DOHH2 (cell line): ENCODE results near the gene ANKZF1.

Experiments
- H3F3A ChIP-seq: fragments of 200-600 bp; sonication (generic), shearing (Covaris generic); 2 replicates; pipeline ENCODE4 v1.6.0; 2016; ENCODE audit warnings: antibody characterized with exemption, mild to moderate bottlenecking; ENCODE audit not compliant: control insufficient read depth, insufficient read depth
- H3K27ac ChIP-seq: fragments of 200-600 bp; sonication (generic); 2 replicates; pipeline ENCODE4 v1.5.1; 2014; ENCODE audit warnings: low read depth, mild to moderate bottlenecking, low read length, moderate library complexity
- H3K27me3 ChIP-seq: fragments of 200-600 bp; sonication (generic); 2 replicates; pipeline ENCODE4 v1.6.1; 2014; ENCODE audit warnings: mild to moderate bottlenecking, low read length, mixed read lengths; ENCODE audit not compliant: control insufficient read depth
- H3K36me3 ChIP-seq: fragments of 200-600 bp; sonication (generic); 2 replicates; pipeline ENCODE4 v1.6.1; 2014; ENCODE audit warnings: mild to moderate bottlenecking, low read length, moderate library complexity, mixed read lengths; ENCODE audit not compliant: control insufficient read depth
- H3K4me1 ChIP-seq: fragments of 200-600 bp; sonication (generic); 2 replicates; pipeline ENCODE4 v1.6.1; 2014; ENCODE audit warnings: mild to moderate bottlenecking, low read length, mixed read lengths; ENCODE audit not compliant: control insufficient read depth
- H3K4me2 ChIP-seq: fragments of 200-600 bp; sonication (generic); 2 replicates; pipeline ENCODE4 v1.6.0; 2014; ENCODE audit warnings: mild to moderate bottlenecking, low read length, moderate library complexity
- H3K4me3 ChIP-seq: fragments of 200-600 bp; sonication (generic); 2 replicates; pipeline ENCODE4 v1.5.1; 2014; ENCODE audit warnings: mild to moderate bottlenecking, low read length, mixed read lengths
- H3K79me2 ChIP-seq: fragments of 200-600 bp; sonication (generic); 2 replicates; pipeline ENCODE4 v1.6.1; 2014; ENCODE audit warnings: mild to moderate bottlenecking, low read length, mixed read lengths; ENCODE audit not compliant: control insufficient read depth
- H3K9me2 ChIP-seq: fragments of 200-600 bp; sonication (generic); replicated peaks from 2 replicates; pipeline ENCODE4 v1.6.1; 2014; ENCODE audit warnings: mild to moderate bottlenecking, low read length, mixed read lengths; ENCODE audit not compliant: control insufficient read depth
- H3K9me3 ChIP-seq: fragments of 200-600 bp; sonication (generic); 2 replicates; pipeline ENCODE4 v1.6.1; 2014; ENCODE audit warnings: antibody characterized with exemption, low read length, mixed read lengths; ENCODE audit not compliant: control insufficient read depth, insufficient read depth
- H4K20me1 ChIP-seq: fragments of 200-600 bp; sonication (generic); 2 replicates; pipeline ENCODE4 v1.6.0; 2014; ENCODE audit warnings: low read depth, mild to moderate bottlenecking, antibody characterized with exemption, low read length, moderate library complexity; ENCODE audit not compliant: control insufficient read depth, insufficient read depth
- EZH2phosphoT487 ChIP-seq: fragments of 200-600 bp; sonication (generic); IDR thresholded peaks from 2 replicates; pipeline ENCODE4 v1.6.1; 2017; ENCODE audit warnings: borderline replicate concordance, mild to moderate bottlenecking, antibody characterized with exemption, low read length, moderate library complexity, mixed read lengths
- TF ChIP-seq, protein P1 (sequence below): fragments of 200-600 bp; sonication (generic); IDR thresholded peaks from one replicate; pipeline ENCODE4 v1.5.1; 2014; ENCODE audit warnings: antibody characterized with exemption, mild to moderate bottlenecking, low read depth, low read length; ENCODE audit not compliant: poor library complexity, severe bottlenecking

The ANKZF1 gene

DNA sequence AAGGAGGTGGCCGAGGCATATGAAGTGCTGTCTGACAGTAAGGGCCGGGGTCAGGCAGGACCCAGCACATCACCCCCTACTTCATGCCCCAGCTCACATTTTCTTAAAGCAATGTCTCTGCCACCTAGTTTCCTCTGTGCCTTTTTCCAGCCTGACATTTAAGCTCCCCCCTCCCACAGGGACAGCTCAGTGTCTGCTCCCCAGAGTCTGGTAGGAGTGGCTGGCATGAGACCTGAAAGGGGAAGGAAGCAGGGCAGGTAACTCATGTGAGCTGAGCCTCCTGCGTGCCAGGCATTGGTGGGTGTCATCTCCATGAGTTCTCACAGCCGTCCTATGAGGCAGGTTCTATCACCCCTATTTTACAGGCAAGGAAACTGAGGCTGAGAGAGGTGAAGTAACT is 51.0 kb downstream of the ANKZF1 start:
- 0 out of 2 replicates have a peak, but pooled peaks cover 3% of the 10 kb centered on the region for H3K79me2 ChIP-seq
- peaks cover 35% of the 10 kb centered on the region for H3K4me1 ChIP-seq
- no peaks in the 10 kb centered on the region for H3K9me2 ChIP-seq
- peak overlapping the region; percentile 96 for H3K4me2 ChIP-seq
- no peaks in the 10 kb centered on the region for H4K20me1 ChIP-seq
- no peaks in the 10 kb centered on the region for H3K9me3 ChIP-seq
- peaks cover 33% of the 10 kb centered on the region for H3K36me3 ChIP-seq
- no peak overlapping the region for H3K4me3 ChIP-seq
- no peaks in the 10 kb centered on the region for H3K27me3 ChIP-seq
- H3K27ac ChIP-seq, result no peak overlapping the region
- H3F3A ChIP-seq, result peaks cover 9% of the 10 kb centered on the region
- TF ChIP-seq EZH2phosphoT487, result no peak
- TF ChIP-seq, protein P1, sequence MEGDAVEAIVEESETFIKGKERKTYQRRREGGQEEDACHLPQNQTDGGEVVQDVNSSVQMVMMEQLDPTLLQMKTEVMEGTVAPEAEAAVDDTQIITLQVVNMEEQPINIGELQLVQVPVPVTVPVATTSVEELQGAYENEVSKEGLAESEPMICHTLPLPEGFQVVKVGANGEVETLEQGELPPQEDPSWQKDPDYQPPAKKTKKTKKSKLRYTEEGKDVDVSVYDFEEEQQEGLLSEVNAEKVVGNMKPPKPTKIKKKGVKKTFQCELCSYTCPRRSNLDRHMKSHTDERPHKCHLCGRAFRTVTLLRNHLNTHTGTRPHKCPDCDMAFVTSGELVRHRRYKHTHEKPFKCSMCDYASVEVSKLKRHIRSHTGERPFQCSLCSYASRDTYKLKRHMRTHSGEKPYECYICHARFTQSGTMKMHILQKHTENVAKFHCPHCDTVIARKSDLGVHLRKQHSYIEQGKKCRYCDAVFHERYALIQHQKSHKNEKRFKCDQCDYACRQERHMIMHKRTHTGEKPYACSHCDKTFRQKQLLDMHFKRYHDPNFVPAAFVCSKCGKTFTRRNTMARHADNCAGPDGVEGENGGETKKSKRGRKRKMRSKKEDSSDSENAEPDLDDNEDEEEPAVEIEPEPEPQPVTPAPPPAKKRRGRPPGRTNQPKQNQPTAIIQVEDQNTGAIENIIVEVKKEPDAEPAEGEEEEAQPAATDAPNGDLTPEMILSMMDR, result no peak

DNA sequence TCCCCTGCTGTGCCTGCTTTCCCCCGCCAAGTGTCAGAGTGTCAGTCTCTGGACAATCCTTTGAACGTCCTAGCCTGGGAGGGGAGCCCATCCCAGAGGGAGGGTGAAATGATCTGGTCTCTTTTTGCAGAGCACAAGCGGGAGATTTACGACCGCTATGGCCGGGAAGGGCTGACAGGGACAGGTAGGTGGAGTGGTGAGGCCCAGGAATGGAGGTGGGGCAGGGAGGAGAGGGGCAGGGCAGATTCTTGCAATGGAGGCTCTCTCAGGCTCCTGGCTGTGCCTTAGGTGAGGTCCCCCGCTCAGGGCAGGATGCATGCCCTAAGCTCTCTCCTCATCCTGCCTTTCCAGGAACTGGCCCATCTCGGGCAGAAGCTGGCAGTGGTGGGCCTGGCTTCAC is 52.0 kb downstream of the ANKZF1 start:
- no peak overlapping the region for H3K27ac ChIP-seq
- no peaks in the 10 kb centered on the region for H4K20me1 ChIP-seq
- no peak overlapping the region for H3K4me3 ChIP-seq
- no peak overlapping the region for H3K4me2 ChIP-seq
- H3F3A ChIP-seq, result peaks cover 9% of the 10 kb centered on the region
- H3K27me3 ChIP-seq, result no peaks in the 10 kb centered on the region
- H3K79me2 ChIP-seq, result 0 out of 2 replicates have a peak, but pooled peaks cover 3% of the 10 kb centered on the region
- H3K4me1 ChIP-seq, result peaks cover 35% of the 10 kb centered on the region
- no peaks in the 10 kb centered on the region for H3K9me3 ChIP-seq
- H3K36me3 ChIP-seq, result peaks cover 33% of the 10 kb centered on the region
- TF ChIP-seq EZH2phosphoT487, result no peak
- TF ChIP-seq, protein P1, result no peak
- H3K9me2 ChIP-seq, result no peaks in the 10 kb centered on the region

DNA sequence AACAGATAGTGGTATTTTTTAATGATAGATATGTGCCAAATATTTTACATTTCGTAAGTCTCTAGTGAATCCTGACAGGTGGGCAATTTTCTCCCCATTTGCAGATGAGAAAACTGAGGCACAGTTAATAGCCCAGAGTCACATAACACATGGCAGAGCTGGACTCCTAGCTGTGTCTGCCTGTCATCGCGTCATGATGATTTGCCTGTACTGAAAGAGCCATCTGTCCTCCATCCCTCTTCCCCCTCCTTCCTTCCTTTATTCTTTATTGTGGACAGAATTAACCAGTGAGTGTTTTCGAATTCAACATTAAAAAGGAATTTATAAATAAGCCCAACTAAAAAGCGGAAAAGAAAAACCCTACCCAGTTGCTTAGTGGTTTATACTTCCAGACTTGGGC is 52.8 kb downstream of the ANKZF1 start:
- no peaks in the 10 kb centered on the region for H4K20me1 ChIP-seq
- TF ChIP-seq, protein P1, result no peak
- TF ChIP-seq EZH2phosphoT487, result no peak

More for the DNA sequence above, 52.8 kb downstream of the ANKZF1 start:
- Histone ChIP-seq H3K4me1 (peaks cover 29% of the 10 kb centered on the region), H3K4me2 (no peak overlapping the region), H3K36me3 (peaks cover 33% of the 10 kb centered on the region), H3K9me3 (no peaks in the 10 kb centered on the region), H3K79me2 (0 out of 2 replicates have a peak, but pooled peaks cover 3% of the 10 kb centered on the region), H3K27me3 (no peaks in the 10 kb centered on the region), H3K27ac (no peak overlapping the region), H3K4me3 (no peak overlapping the region), H3F3A (peaks cover 9% of the 10 kb centered on the region), H3K9me2 (no peaks in the 10 kb centered on the region)
